Ramos (cell line): ENCODE data around the gene CNKSR3.

Experiments used
- in situ Hi-C: fragments of 300-500 bp; cut with MboI; formaldehyde crosslinking; loops from one replicate; pipeline ENCODE4 v1.14.3; 2022; ENCODE audit warnings: low sequenced_read_pairs; ENCODE audit not compliant: unreplicated experiment

CNKSR3 gene

DNA sequence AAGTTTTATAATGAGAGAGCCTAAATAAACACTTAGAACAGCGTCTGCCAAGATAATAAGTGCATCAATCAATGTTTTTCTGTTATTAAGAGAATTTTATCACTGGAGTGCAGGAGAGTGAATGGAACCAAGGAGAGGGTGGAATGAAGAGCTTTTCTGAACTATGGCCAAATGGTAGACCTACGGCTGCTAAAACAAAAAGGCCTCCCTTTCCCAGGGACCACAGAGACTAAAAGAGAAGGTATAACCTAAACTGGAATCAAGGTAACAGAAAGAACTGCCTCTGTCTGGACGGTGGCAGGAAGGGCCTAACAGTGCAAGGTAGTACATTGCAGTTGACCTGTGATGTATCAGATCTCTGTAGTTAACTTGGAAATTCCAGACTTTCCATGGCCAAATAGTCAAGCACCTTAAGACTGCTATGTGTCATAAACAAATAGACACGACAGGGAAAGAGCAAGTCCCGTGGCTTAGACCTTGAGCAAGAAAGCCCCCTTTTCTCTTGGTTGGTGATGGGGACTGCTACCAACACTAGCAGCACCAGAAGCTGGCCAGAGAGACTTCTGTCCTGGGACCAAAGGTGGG lies 5.5 kb downstream of the CNKSR3 start:
- in situ Hi-C loops: no loop called here

DNA sequence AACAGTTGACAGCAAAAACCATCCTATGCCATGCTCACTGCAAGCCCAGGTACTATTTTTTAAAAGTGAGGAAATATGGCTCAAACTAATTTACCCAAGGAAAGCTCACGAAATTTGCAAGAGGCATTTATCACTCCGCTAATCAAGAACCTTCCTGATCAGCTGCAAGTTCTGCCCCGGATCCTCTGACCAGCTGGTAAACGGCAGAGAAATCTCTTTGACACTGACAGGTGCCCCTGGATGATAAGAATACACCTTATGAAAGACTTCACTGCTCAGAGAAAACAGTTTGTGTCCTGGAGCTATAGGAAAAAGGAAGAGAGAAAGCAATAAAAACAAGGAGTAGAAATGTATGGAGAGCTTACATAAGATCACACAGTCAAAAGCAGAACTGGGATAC lies 6.4 kb downstream of the CNKSR3 start:
- in situ Hi-C loops: no loop called here

DNA sequence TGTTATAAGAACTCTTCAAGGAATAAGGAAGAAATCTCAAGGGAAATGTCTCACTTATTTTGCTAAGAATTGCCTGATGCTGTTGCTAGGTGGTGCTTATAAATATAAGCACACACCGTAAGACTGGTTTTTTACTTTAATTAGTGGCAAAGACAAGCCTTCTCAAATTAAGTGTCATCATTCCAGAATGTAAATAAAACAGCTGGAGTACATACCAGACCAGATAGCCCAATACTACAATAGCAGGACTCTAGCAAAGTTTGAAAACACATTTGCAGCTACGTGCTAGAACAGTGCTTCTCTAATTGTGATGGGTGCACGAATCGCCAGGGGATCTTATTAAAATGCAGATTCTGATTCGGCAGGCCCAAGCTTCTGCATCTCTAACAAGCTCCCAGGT lies 6.8 kb downstream of the CNKSR3 start:
- in situ Hi-C loops: no loop called here

GRCh38 chr6:154502553-154502952 lies 7.9 kb downstream of the CNKSR3 start:
- in situ Hi-C loops: no loop called here

GRCh38 chr6:154501578-154501868 lies 9.0 kb downstream of the CNKSR3 start:
- in situ Hi-C loops: no loop called here

GRCh38 chr6:154500769-154501577 lies 9.5 kb downstream of the CNKSR3 start:
- in situ Hi-C loops: no loop called here

- in situ Hi-C loops: no loop called here
Measured at GRCh38 chr6:154499855-154500589, 10.5 kb downstream of the CNKSR3 start.

DNA sequence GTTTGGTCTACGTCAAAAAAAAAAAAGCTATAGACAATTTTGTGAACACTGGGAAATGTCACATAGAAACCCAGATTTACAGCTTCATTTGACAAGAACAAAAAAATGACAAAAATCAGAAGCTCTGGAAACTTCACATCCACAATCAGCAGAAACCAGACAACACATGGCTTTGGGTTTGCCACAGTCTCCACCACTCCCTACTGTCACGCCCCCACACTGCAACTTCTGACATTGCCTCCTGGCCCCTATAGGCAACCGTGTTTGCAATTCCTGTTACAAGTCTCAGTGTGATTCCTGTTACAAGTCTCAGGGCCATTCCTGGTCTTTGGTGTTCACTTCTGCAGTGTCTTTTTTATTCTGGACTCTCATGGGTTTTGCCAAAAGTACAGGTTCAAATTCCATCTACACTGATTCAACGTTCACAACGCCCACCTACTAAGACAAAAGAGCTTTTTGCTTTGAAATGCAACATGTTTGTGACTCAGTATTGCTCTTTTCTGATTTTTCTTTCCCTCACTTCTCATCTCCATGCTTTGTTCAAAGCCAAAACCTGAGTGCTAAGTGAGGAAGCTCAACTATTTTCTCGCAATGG lies 12.0 kb downstream of the CNKSR3 start:
- in situ Hi-C loops: no loop called here

DNA sequence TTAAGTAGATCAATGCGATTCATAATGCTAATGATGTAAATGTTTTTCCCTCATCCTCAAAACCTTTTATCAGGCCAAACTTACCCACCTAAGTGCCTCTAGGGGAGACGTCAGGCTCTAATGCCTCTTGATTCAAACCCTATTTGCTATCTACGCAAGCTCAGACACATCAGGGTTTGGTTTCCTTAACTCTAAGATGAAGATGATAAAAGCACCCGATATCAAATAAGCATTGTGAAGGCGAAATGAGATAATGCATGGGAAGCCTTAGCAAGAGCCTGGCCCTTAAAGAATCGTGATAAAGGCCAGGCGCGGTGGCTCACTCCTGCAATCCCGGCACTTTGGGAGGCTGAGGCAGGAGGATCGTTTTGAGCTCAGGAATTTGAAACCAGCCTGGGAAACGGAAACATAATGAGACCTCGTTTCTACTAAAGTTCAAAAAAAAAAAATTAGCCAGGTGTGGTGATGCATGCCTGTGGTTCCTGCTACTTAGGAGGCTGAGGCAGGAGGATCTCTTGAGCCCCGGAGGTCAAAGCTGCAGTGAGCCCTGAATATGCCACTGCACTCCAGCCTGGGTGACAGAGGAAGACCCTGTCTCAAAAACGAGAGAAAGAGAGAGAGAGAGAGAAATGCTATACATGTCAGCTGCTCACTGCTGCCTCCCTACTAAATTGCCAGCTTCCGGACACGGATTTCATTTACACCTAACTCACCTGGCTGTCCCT lies 13.5 kb downstream of the CNKSR3 start:
- in situ Hi-C loops: no loop called here

GRCh38 chr6:154496186-154496585 lies 14.3 kb downstream of the CNKSR3 start:
- in situ Hi-C loops: no loop called here

GRCh38 chr6:154494592-154495311 lies 15.7 kb downstream of the CNKSR3 start:
- in situ Hi-C loops: no loop called here

DNA sequence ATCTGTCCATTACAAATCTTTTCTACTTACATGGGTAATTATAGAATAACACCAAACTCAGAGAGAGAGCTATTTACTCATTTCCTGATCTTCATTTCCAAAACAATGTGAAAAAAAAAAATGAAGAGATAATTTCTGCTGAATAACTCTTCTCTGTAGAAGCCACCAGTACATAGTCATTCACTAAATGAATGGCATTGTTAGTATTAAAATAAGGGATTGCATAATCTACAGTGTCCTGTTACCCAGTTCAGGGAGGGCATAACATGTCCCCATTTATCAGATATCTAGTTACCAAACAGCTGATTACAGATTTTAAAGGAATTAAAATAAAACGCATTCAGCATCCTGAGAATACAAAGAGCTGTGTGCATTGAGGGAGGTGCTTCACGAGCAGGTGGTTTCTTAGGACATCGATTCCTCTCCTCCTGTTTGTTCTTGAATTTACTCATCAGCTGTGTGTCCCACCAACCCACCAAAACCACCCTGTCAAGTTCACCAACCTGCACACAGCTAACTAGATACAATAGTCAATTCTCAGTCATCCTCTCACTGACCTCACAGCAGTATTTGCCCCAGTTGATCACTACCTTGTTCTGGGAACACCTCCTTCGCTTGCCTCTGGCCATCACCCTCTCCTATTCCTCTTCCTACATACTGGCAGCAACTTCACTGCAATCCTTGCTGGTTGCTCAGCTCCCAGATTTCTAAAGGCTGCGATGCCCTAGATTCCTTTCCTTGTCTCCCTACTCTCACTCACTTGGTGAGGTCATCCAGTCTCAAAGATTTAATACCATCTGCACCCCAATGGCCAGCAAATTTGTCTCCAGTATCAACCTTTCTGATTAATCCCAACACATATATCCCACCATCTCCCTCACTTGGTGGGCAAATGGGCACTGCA lies 18.7 kb downstream of the CNKSR3 start:
- in situ Hi-C loops: no loop called here

GRCh38 chr6:154489822-154490221 lies 20.7 kb downstream of the CNKSR3 start:
- in situ Hi-C loops: no loop called here

DNA sequence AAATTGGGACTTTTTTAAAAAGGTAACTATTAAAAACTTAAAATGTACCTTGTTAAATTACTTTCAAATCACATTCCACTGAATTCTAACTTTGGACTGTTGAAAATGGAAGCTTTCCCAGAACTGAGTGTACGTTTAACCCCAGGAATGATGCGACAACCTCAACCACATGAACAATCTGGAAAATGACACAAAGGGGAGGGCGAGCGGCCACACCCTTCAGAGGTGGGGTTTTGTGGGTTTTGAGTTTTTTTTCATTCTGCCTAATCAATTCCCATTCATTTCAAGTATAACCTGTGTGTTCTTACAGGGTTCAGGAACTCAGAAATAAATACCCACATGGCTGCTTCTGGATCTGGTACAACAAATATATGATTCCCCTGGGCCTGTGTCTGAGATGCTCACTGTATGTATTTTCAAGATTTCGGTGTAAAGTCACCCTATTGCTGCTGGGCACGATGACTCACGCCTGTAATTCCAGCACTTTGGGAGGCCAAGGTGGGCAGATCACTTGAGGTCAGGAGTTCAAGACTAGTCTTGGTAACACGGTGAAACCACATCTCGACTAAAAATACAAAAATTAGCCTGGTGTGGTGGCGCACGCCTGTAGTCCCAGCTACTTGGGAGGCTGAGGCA lies 21.6 kb downstream of the CNKSR3 start:
- in situ Hi-C loops: no loop called here

DNA sequence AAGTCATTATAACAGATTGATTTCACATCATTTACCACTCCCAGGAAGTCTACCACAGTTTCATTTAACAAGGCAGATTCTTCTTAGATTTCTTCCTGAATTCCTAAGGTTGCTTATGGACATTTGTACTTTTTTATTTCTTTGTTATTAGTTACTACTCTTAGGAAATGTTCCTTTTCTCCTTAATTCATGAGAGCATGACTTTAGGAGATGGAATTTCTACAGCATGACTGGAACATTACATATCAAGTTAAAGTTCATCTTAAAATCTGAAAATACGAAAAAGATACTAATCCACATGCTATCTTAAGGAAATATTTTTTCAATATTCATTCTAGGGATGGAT lies 22.3 kb downstream of the CNKSR3 start:
- in situ Hi-C loops: no loop called here

GRCh38 chr6:154487367-154488247 lies 22.9 kb downstream of the CNKSR3 start:
- in situ Hi-C loops: no loop called here

- in situ Hi-C loops: no loop called here
Measured at GRCh38 chr6:154485815-154486214, 24.7 kb downstream of the CNKSR3 start.

GRCh38 chr6:154484942-154485341 lies 25.5 kb downstream of the CNKSR3 start:
- in situ Hi-C loops: no loop called here
